ENCODE measurements around the gene LRRK2. TPM values are rescaled to one million over a fixed set of nuclear protein-coding genes. Genes with fewer than 3 reads are reported as not detected.
A peak's percentile ranks its signal among the peaks of the same experiment; 100 is the strongest.
"Not testable (repeated sequence)": the region's sequence is repeated elsewhere in the genome, so short reads cannot be mapped to it uniquely, and the experiment has no call there.

Gene LRRK2
- total RNA-seq, 1 experiment from 2014 or later: not detected

- no peak for DNase-seq (ENCODE audit: low read depth)
Observed at GRCh38 chr12:40212566-40212965, 12.2 kb upstream of the LRRK2 start.

GRCh38 chr12:40215982-40216381, 8.8 kb upstream of the LRRK2 start:
- DNase-seq (ENCODE audit: low read depth): no peak

- DNase-seq (ENCODE audit: low read depth): no peak
Observed at GRCh38 chr12:40216516-40217288, 8.1 kb upstream of the LRRK2 start.

- no peak for DNase-seq (ENCODE audit: low read depth)
Observed at GRCh38 chr12:40219760-40220159, 5.0 kb upstream of the LRRK2 start.

GRCh38 chr12:40222247-40222646, 2.5 kb upstream of the LRRK2 start:
- DNase-seq (ENCODE audit: low read depth): no peak

GRCh38 chr12:40223646-40224045, 1.2 kb upstream of the LRRK2 start:
- no peak for DNase-seq (ENCODE audit: low read depth)

- no peak for DNase-seq (ENCODE audit: low read depth)
Observed at GRCh38 chr12:40225337-40225983, 663 bp downstream of the LRRK2 start.

GRCh38 chr12:40225984-40226602, 1.3 kb downstream of the LRRK2 start:
- no peak for DNase-seq (ENCODE audit: low read depth)

- peak; percentile 33 for DNase-seq (ENCODE audit: low read depth)
Observed at GRCh38 chr12:40226705-40227104, 1.9 kb downstream of the LRRK2 start.

- no peak for DNase-seq (ENCODE audit: low read depth)
Observed at GRCh38 chr12:40227447-40227846, 2.6 kb downstream of the LRRK2 start.

- no peak for DNase-seq (ENCODE audit: low read depth)
Observed at GRCh38 chr12:40228727-40229126, 3.9 kb downstream of the LRRK2 start.

GRCh38 chr12:40229690-40230651, 5.2 kb downstream of the LRRK2 start:
- no peak for DNase-seq (ENCODE audit: low read depth)

GRCh38 chr12:40232602-40233001, 7.8 kb downstream of the LRRK2 start:
- no peak for DNase-seq (ENCODE audit: low read depth)

GRCh38 chr12:40233741-40234367, 9.1 kb downstream of the LRRK2 start:
- no peak for DNase-seq (ENCODE audit: low read depth)

GRCh38 chr12:40236357-40236850, 11.6 kb downstream of the LRRK2 start:
- DNase-seq (ENCODE audit: low read depth): no peak

GRCh38 chr12:40238266-40238902, 13.6 kb downstream of the LRRK2 start:
- DNase-seq (ENCODE audit: low read depth): no peak

GRCh38 chr12:40238979-40239378, 14.2 kb downstream of the LRRK2 start:
- DNase-seq (ENCODE audit: low read depth): no peak

GRCh38 chr12:40240779-40241178, 16.0 kb downstream of the LRRK2 start:
- no peak for DNase-seq (ENCODE audit: low read depth)

GRCh38 chr12:40241741-40242140, 16.9 kb downstream of the LRRK2 start:
- DNase-seq (ENCODE audit: low read depth): no peak

- DNase-seq (ENCODE audit: low read depth): not testable (repeated sequence)
Observed at GRCh38 chr12:40244526-40245156, 19.8 kb downstream of the LRRK2 start.

Data from M059J (cell line).